Hypothalamus (tissue), 51 donors: ENCODE data around the gene FRMD4A.
"Not testable (repeated sequence)": the region's sequence is repeated elsewhere in the genome, so short reads cannot be mapped to it uniquely, and the experiment has no call there.

Experiments
- DNase-seq, 51 donors: peaks; one replicate each; lab custom pipeline; 2025; lab: John Stamatoyannopoulos, UW

Gene FRMD4A

GRCh38 chr10:14244147-14244546 is 86.6 kb downstream of the FRMD4A start:
- DNase-seq, result no peak

- DNase-seq, result no peak
These were observed 87.5 kb downstream of the FRMD4A start for GRCh38 chr10:14243221-14243620.

GRCh38 chr10:14241196-14241595 is 89.5 kb downstream of the FRMD4A start:
- DNase-seq, result no peak

DNA sequence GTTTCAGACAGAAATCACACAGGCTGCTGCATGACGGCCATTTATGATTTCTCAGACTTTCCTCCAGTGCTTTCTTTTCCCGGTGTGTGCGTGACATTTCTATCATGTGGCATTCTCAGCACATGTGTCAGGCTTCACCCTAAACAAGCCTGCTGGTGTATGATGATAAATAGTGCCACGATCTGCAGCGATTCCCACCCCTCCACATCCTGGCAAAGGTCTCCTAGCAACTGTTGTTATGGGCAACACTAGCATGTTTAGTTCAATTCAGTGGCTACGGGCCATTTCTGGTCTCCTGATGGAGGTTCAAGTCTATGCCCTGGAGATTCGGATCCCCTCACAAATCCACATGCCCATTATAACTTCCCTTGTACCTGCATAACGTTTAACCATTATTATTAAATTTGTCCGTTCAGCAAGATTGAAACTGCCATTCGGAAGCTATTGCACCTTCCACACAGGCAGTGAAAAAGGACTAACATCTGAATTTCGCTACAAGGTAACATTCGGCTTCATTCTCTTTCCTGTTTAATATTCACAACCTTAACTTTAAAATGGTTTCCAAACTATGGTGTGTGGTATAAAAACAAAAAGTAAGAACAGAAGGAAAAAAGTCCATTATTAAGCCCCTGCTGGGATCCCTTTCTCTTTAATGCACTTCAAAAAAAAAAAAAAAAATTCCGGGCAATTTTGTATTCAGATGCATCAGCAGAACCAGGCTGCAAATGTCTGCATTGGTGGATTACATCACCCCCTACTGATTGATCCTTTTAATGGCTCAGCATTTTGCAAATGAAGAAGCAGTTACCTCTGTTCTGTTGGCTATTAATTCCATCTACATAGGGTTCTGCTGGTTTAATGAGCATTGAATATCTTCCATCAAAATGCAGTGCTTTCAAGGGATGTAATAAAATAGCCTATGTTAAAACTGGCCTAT is 90.2 kb downstream of the FRMD4A start:
- DNase-seq, result peak in 12 of 51 donors; percentile 2 to 63 (median 19)

GRCh38 chr10:14238659-14239058 is 92.1 kb downstream of the FRMD4A start:
- DNase-seq, result not testable (repeated sequence)

- no peak for DNase-seq
These were observed 94.4 kb downstream of the FRMD4A start for GRCh38 chr10:14236341-14236740.

GRCh38 chr10:14235566-14236195 is 95.0 kb downstream of the FRMD4A start:
- DNase-seq, result no peak

- no peak for DNase-seq
These were observed 97.2 kb downstream of the FRMD4A start for GRCh38 chr10:14233566-14233965.

GRCh38 chr10:14228798-14229197 is 101.9 kb downstream of the FRMD4A start:
- not testable (repeated sequence) for DNase-seq

- DNase-seq, result peak in 6 of 51 donors; percentile 9 to 31 (median 16)
These were observed 105.3 kb downstream of the FRMD4A start for GRCh38 chr10:14225379-14225778.

DNA sequence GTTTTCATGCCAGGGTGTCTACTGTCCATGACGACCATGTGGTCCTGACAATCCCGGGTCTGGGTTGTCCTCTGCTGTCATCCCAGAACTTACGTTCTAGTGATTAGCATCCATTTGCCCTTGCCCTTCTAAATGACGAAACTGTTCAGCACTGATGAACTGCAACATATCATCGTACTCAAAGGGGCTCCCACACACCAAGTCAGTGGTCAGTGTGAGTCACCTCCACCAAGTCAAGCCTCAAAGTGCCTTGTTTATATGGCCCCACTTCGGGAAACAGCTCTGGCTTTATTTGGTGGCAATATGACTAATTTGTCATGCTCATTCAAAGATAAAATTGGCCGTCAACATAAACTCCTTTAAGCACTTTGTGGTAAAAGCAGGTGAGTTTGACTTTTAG is 110.7 kb downstream of the FRMD4A start:
- no peak for DNase-seq

DNA sequence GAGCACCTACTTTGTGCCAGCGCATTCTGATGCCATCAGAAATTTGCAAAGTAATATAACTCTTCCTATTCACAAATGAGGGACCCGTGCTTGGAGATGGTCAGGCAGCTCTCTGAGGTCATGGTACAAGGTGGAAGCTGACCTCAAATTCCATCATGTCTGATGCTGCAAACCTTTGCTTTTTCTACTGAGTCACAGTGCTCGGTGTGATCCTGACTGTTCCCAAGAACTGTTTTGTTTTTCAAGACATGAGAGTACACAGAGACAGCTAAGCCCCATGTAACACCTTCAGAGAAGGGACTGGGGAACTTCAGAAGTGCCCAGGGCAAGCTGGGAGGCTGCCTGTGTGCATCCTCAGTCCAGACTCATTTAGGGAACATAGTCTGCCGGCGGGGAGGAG is 111.3 kb downstream of the FRMD4A start:
- no peak for DNase-seq

GRCh38 chr10:14215641-14216040 is 115.1 kb downstream of the FRMD4A start:
- no peak for DNase-seq

GRCh38 chr10:14213703-14214102 is 117.0 kb downstream of the FRMD4A start:
- not testable (repeated sequence) for DNase-seq

- DNase-seq, result no peak
These were observed 119.1 kb downstream of the FRMD4A start for GRCh38 chr10:14211610-14212009.

DNA sequence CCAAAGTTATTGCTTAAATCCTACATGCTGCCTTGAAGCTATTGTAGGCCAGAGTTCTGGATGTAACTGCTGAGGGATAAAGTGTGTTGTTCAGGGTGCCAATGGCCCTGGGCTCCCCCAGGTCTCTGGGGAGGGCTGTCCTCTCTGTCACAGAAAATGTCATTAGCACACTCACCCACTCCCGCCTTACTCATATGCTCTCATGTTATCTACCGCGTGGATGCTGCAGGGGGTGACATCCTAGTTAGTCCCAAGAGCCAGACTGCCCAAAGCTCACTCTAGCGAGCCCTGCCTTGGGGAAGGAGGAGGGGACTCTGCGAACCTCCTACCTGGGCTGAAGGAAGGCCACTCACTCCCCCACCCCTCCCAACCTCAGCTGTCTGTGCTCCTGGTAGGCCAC is 122.5 kb downstream of the FRMD4A start:
- no peak for DNase-seq

- no peak for DNase-seq
These were observed 125.5 kb downstream of the FRMD4A start for GRCh38 chr10:14205233-14205632.

GRCh38 chr10:14200698-14201544 is 129.8 kb downstream of the FRMD4A start:
- peak in 1 of 51 donors; percentile 1 for DNase-seq

GRCh38 chr10:14199098-14199497 is 131.6 kb downstream of the FRMD4A start:
- not testable (repeated sequence) for DNase-seq

DNA sequence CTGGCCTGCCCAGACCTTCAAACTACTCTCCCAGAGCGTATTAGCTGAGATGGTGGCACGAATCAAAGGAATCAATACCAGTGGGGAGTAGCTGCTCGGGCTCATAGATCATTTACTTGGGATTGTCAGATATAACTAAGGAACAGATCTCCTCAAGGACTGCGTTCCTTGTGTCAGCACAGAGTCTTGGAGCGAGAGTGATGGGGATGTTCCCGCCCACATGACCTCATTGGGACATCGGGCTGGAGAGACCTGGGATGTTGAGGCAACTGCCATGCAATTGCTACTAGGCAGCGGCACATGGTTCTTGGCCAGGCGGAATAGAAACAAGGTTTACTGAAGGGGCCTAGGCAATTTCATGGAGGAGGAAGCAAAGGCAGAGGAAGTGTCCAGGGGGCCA is 132.6 kb downstream of the FRMD4A start:
- no peak for DNase-seq

GRCh38 chr10:14196113-14196512 is 134.6 kb downstream of the FRMD4A start:
- no peak for DNase-seq
